ENCODE data around the gene ARMC9.

- TF ChIP-seq POLR2A (IDR thresholded peaks at IDR 0.05) (no peak), CTCF (IDR thresholded peaks at IDR 0.05) (no peak)
Measured at GRCh38 chr2:231325826-231326225, 127.4 kb downstream of the ARMC9 start.
